ENCODE results near the gene PLTP. TPM values are rescaled to one million over a fixed set of nuclear protein-coding genes. Genes with fewer than 3 reads are reported as not detected.

The PLTP gene
- total and polyA plus RNA-seq, 2 experiments from 2014 or later = 108 to 160 TPM

DNA sequence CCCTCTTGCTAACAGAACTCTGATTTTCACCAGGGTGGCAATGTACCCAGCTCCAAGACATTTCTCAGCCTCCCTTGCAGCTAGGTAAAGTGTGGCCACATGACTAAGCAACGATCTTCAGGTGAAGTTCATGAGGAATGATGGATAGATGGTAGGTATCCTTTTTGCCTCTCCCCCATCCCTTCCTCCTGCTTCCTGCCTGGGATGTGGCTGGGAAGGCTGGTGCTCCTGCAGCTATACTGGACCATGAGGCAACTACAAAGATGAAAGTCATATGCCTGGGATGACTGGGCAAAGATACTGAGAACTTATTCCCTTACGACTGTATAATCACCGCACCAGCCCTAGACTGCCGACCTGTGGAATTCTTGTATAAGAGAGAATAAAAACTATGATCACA lies 46.6 kb upstream of the PLTP start:
- Mint-ChIP-seq H3K27ac (no peak overlapping the region; the same call in 1 of the 2 replicates), H3K4me1 (0 out of 3 replicates have a peak, but pooled peaks cover 2% of the 10 kb centered on the region), H3K9me3 (no peaks in the 10 kb centered on the region), H3K4me3 (no peak overlapping the region), H3K27me3 (ENCODE audit: insufficient read depth, low read depth, poor library complexity) (peaks cover 7% of the 10 kb centered on the region), H3K36me3 (ENCODE audit: low read depth) (peaks cover 34% of the 10 kb centered on the region)
- Histone ChIP-seq H3K27me3 (ENCODE audit: insufficient read depth) (no peaks in the 10 kb centered on the region), H3K4me3 (no peak overlapping the region), H3K36me3 (ENCODE audit: insufficient read depth) (no peaks in the 10 kb centered on the region; the same call in 1 of the 2 replicates), H4K20me1 (replicated peaks; ENCODE audit: insufficient read depth) (no peaks in the 10 kb centered on the region), H2AFZ (no peak overlapping the region), H3K4me1 (ENCODE audit: insufficient read depth) (no peaks in the 10 kb centered on the region), H3K27ac (ENCODE audit: low read depth) (no peak overlapping the region), H3K4me2 (no peak overlapping the region), H3K79me2 (replicated peaks; ENCODE audit: insufficient read depth) (no peaks in the 10 kb centered on the region), H3F3A (replicated peaks; ENCODE audit: low read depth) (no peaks in the 10 kb centered on the region), H3K9me2 (ENCODE audit: insufficient read depth) (no peaks in the 10 kb centered on the region)
- DNase-seq (ENCODE audit: low spot score) = no peak
- no peak for ATAC-seq
- TF ChIP-seq, protein P1, sequence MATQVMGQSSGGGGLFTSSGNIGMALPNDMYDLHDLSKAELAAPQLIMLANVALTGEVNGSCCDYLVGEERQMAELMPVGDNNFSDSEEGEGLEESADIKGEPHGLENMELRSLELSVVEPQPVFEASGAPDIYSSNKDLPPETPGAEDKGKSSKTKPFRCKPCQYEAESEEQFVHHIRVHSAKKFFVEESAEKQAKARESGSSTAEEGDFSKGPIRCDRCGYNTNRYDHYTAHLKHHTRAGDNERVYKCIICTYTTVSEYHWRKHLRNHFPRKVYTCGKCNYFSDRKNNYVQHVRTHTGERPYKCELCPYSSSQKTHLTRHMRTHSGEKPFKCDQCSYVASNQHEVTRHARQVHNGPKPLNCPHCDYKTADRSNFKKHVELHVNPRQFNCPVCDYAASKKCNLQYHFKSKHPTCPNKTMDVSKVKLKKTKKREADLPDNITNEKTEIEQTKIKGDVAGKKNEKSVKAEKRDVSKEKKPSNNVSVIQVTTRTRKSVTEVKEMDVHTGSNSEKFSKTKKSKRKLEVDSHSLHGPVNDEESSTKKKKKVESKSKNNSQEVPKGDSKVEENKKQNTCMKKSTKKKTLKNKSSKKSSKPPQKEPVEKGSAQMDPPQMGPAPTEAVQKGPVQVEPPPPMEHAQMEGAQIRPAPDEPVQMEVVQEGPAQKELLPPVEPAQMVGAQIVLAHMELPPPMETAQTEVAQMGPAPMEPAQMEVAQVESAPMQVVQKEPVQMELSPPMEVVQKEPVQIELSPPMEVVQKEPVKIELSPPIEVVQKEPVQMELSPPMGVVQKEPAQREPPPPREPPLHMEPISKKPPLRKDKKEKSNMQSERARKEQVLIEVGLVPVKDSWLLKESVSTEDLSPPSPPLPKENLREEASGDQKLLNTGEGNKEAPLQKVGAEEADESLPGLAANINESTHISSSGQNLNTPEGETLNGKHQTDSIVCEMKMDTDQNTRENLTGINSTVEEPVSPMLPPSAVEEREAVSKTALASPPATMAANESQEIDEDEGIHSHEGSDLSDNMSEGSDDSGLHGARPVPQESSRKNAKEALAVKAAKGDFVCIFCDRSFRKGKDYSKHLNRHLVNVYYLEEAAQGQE (IDR thresholded peaks at IDR 0.05; ENCODE audit: unreplicated experiment) = no peak
- TF ChIP-seq, protein P2, sequence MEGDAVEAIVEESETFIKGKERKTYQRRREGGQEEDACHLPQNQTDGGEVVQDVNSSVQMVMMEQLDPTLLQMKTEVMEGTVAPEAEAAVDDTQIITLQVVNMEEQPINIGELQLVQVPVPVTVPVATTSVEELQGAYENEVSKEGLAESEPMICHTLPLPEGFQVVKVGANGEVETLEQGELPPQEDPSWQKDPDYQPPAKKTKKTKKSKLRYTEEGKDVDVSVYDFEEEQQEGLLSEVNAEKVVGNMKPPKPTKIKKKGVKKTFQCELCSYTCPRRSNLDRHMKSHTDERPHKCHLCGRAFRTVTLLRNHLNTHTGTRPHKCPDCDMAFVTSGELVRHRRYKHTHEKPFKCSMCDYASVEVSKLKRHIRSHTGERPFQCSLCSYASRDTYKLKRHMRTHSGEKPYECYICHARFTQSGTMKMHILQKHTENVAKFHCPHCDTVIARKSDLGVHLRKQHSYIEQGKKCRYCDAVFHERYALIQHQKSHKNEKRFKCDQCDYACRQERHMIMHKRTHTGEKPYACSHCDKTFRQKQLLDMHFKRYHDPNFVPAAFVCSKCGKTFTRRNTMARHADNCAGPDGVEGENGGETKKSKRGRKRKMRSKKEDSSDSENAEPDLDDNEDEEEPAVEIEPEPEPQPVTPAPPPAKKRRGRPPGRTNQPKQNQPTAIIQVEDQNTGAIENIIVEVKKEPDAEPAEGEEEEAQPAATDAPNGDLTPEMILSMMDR (conservative IDR thresholded peaks at IDR 0.05; ENCODE audit: low read depth in 2 of 2) = no peak
- TF ChIP-seq EZH2phosphoT487 (IDR thresholded peaks at IDR 0.05; ENCODE audit: unreplicated experiment) (no peak), NANOG (IDR thresholded peaks at IDR 0.05; ENCODE audit: borderline replicate concordance) (no peak), JUNB (IDR thresholded peaks at IDR 0.05; ENCODE audit: unreplicated experiment) (no peak), EZH2 (IDR thresholded peaks at IDR 0.05; ENCODE audit: low read depth, unreplicated experiment) (no peak), ZNF462 (CRISPR knock-in tag; IDR thresholded peaks at IDR 0.05) (no peak), STAT1 (IDR thresholded peaks at IDR 0.05; ENCODE audit: unreplicated experiment) (no peak), CREB1 (CRISPR knock-in tag; IDR thresholded peaks at IDR 0.05; ENCODE audit: low read depth) (no peak), POLR2AphosphoS5 (IDR thresholded peaks at IDR 0.05; ENCODE audit: low read depth) (no peak)
